Type B pancreatic cell (in vitro differentiated cells): ENCODE data around the gene MACF1. TPM values are rescaled to one million over a fixed set of nuclear protein-coding genes. Genes with fewer than 3 reads are reported as not detected.

Experiments
- DNase-seq: peaks from one replicate; pipeline ENCODE4 v3.0.0; 2021; ENCODE audit warnings: mixed read lengths; ENCODE audit not compliant: unreplicated experiment; ENCODE audit errors: extremely low spot score
- H3K27ac Mint-ChIP-seq: 2 replicates; pipeline ENCODE4 v1.8.0; 2021; ENCODE audit warnings: mild to moderate bottlenecking, mixed read lengths
- H3K27me3 Mint-ChIP-seq: 2 replicates; pipeline ENCODE4 v1.8.0; 2021; ENCODE audit warnings: mixed read lengths
- H3K36me3 Mint-ChIP-seq: 2 replicates; pipeline ENCODE4 v1.8.0; 2021; ENCODE audit warnings: mixed read lengths
- H3K4me1 Mint-ChIP-seq: one replicate; pipeline ENCODE4 v1.8.0; 2021; ENCODE audit warnings: mixed read lengths; ENCODE audit not compliant: unreplicated experiment
- H3K4me3 Mint-ChIP-seq: 2 replicates; pipeline ENCODE4 v1.8.0; 2021; ENCODE audit warnings: mild to moderate bottlenecking, mixed read lengths
- H3K9me3 Mint-ChIP-seq: 2 replicates; pipeline ENCODE4 v1.8.0; 2021; ENCODE audit warnings: mixed read lengths
- total RNA-seq: library from RNA; stranded (reverse); gene quantifications from 2 replicates; pipeline ENCODE4 v1.2.1, GENCODE V29; 2021; ENCODE audit warnings: low replicate concordance
- TF ChIP-seq, protein P1 (sequence below): fragments of 200-600 bp; sonication (generic); conservative IDR thresholded peaks from 2 replicates; pipeline ENCODE4 v1.5.0; 2021; ENCODE audit warnings: antibody characterized with exemption, mild to moderate bottlenecking

Gene MACF1
- total RNA-seq, 1 donor from 2014 or later, result 201 TPM

DNA sequence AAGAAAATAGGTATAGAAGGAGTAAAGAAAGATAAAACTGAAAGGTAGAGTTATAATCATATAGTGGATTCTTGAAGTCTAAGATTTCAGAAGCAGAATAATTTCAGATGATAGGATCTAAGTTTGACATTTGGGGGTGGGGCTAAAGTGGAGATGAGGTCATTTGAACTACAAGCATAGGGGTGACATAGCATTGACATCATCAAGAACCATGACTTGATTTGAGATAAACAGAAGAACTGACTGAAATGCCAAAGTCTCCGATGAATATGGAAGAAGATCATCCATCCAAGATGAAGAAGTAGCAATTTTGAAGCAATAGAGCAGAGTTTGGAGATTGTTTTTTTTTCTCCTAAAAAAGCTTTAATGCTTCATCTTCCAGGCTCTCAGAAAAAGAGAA is 122.3 kb downstream of the MACF1 start:
- H3K36me3 Mint-ChIP-seq, result peaks cover 20% of the 10 kb centered on the region
- no peak overlapping the region for H3K27ac Mint-ChIP-seq
- TF ChIP-seq, protein P1, sequence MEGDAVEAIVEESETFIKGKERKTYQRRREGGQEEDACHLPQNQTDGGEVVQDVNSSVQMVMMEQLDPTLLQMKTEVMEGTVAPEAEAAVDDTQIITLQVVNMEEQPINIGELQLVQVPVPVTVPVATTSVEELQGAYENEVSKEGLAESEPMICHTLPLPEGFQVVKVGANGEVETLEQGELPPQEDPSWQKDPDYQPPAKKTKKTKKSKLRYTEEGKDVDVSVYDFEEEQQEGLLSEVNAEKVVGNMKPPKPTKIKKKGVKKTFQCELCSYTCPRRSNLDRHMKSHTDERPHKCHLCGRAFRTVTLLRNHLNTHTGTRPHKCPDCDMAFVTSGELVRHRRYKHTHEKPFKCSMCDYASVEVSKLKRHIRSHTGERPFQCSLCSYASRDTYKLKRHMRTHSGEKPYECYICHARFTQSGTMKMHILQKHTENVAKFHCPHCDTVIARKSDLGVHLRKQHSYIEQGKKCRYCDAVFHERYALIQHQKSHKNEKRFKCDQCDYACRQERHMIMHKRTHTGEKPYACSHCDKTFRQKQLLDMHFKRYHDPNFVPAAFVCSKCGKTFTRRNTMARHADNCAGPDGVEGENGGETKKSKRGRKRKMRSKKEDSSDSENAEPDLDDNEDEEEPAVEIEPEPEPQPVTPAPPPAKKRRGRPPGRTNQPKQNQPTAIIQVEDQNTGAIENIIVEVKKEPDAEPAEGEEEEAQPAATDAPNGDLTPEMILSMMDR, result no peak
- no peaks in the 10 kb centered on the region for H3K27me3 Mint-ChIP-seq
- no peak overlapping the region for H3K4me3 Mint-ChIP-seq
- no peak for DNase-seq
- no peaks in the 10 kb centered on the region for H3K9me3 Mint-ChIP-seq
- no peaks in the 10 kb centered on the region for H3K4me1 Mint-ChIP-seq

DNA sequence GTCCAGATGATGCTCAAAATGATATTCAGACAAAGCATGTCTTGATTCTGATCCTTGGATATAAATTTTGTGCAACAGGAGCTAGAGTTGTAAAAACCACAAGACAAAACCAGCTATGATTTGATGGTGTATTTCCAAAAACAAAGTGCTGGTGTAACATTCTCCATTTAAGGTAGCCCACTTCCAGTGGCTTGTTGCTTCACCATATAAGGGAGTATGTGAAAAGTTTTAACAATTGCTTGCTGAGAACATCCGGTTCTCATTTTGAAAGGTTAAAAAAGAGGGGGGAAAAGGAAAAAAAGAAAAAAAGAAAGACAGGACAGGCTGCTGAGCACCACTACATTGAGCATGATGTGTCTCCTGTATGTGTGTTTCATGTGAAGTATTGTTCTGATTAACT is 123.6 kb downstream of the MACF1 start:
- TF ChIP-seq, protein P1, result no peak
- Mint-ChIP-seq H3K27me3 (no peaks in the 10 kb centered on the region), H3K4me3 (no peak overlapping the region), H3K4me1 (no peaks in the 10 kb centered on the region), H3K27ac (no peak overlapping the region), H3K36me3 (peaks cover 20% of the 10 kb centered on the region), H3K9me3 (no peaks in the 10 kb centered on the region)
- DNase-seq, result no peak

DNA sequence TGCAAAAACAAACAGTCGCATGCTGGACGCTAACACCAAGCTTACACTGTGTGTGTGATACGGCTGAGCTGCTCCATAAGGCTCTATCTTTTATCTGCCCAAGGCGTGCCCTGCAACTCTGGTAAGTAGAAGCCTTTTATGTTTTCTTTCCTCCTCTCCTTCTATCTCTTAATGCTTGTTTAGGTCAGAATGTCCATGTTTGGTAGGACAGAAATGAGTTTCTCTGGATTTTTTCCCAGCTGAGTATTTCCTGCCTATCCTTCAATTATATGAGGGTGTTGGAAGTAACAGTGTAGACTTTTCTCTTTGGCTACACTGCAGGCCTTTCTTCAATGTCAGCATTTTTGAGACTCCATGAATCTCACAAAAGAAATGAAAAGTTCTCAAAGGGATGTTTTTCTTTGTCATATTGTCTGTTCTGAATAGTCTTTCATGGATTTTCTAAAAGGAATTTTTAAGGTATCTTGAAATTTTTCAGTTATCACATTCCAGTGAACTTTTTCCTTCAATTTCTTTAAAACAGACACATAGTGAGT is 124.2 kb downstream of the MACF1 start:
- Mint-ChIP-seq H3K36me3 (peaks cover 20% of the 10 kb centered on the region), H3K9me3 (no peaks in the 10 kb centered on the region), H3K27ac (no peak overlapping the region), H3K4me3 (no peak overlapping the region), H3K4me1 (no peaks in the 10 kb centered on the region), H3K27me3 (no peaks in the 10 kb centered on the region)
- no peak for DNase-seq
- TF ChIP-seq, protein P1, result no peak

DNA sequence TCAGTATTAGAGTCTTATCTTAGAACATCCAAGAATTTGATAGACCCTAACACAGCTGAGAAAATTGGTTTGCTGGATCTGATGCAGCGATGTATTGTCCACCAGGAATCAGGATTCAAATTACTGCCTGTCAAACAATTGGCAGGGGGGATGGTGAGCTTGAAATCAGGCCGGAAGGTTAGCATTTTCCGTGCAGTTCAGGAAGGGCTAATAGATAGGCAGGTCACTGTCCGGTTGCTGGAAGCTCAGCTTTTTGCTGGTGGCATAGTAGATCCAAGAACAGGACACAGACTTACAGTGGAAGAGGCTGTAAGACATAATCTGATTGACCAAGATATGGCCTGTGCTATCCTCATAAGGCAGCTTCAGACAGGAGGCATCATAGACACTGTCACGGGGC is 127.2 kb downstream of the MACF1 start:
- TF ChIP-seq, protein P1, result no peak
- Mint-ChIP-seq H3K27me3 (no peaks in the 10 kb centered on the region), H3K4me1 (no peaks in the 10 kb centered on the region), H3K4me3 (no peak overlapping the region), H3K9me3 (no peaks in the 10 kb centered on the region), H3K27ac (no peak overlapping the region), H3K36me3 (peaks cover 25% of the 10 kb centered on the region)
- no peak for DNase-seq

DNA sequence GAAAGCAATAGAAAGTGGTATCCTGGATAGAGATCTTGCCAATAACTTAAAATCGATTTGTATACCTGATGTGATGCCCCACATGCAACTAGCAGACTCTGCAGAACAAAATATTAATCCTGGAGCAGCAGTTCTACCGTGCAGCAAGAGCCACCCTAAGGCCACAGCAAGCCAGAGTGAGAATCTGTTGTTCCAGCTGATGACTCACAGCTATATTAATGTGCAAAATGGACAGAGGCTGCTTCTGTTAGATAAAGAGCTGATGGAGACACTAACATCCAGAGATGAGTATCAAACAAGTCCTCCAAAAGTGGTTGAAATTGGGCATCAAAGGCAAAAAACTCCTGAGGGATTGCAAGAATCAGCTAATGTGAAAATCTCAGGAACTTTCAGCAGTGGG is 127.8 kb downstream of the MACF1 start:
- TF ChIP-seq, protein P1, result no peak
- no peaks in the 10 kb centered on the region for H3K27me3 Mint-ChIP-seq
- peaks cover 26% of the 10 kb centered on the region for H3K36me3 Mint-ChIP-seq
- no peak overlapping the region for H3K27ac Mint-ChIP-seq
- no peaks in the 10 kb centered on the region for H3K9me3 Mint-ChIP-seq
- DNase-seq, result no peak
- no peaks in the 10 kb centered on the region for H3K4me1 Mint-ChIP-seq
- no peak overlapping the region for H3K4me3 Mint-ChIP-seq

DNA sequence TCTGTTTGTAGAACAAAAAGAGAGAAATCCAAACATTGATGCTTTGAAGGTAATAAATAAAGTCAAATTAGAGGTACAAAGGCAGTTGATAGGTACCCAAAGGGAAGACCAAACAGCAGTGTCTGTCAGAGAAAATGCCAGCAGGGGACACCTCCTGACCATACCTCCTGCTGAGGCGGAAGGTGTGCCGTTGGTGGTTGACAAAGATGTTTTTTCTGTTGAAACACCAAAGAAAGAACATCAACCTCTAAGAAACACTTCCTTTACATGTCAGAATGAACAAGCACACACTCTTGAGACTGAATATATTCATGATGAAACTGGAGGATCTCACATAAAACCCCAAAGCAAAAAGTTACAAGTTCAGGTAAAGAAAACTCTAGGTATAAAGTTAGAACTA is 128.3 kb downstream of the MACF1 start:
- Mint-ChIP-seq H3K9me3 (no peaks in the 10 kb centered on the region), H3K4me3 (no peak overlapping the region), H3K36me3 (peaks cover 24% of the 10 kb centered on the region), H3K27ac (no peak overlapping the region), H3K4me1 (no peaks in the 10 kb centered on the region), H3K27me3 (no peaks in the 10 kb centered on the region)
- DNase-seq, result no peak
- TF ChIP-seq, protein P1, result no peak
